PC-9 (cell line): ENCODE data around the gene MRGPRX3. TPM values are rescaled to one million over a fixed set of nuclear protein-coding genes. Genes with fewer than 3 reads are reported as not detected.

Experiments used
- Bru-seq: library from RNA; stranded (reverse); fragments of 400-500 nt; gene quantifications from one replicate; lab custom pipeline; 2021; lab: Mats Ljungman, UMichigan
- BruChase-seq, 2 experiments: library from RNA; stranded (reverse); fragments of 400-500 nt; gene quantifications; one replicate each; lab custom pipeline; 2021; lab: Mats Ljungman, UMichigan
- BruUV-seq: library from RNA; stranded (reverse); fragments of 400-500 nt; replicated peaks from 2 replicates; lab custom pipeline; 2021; lab: Mats Ljungman, UMichigan
- CTCF ChIA-PET: fragments of 300-600 bp; sonication (Branson Sonifier 250); formaldehyde crosslinking; loops from one replicate; lab custom pipeline; 2022; ENCODE audit warnings: antibody characterized with exemption; lab: Charles Lee
- POLR2A ChIA-PET: fragments of 300-600 bp; sonication (Branson Sonifier 250); formaldehyde crosslinking; loops from one replicate; lab custom pipeline; 2022; ENCODE audit warnings: antibody characterized with exemption; ENCODE audit not compliant: unreplicated experiment; lab: Charles Lee
- DNase-seq, 2 experiments: peaks; one replicate each; pipeline versions ENCODE4 v3.0.0 to v3.0.0-alpha.2; 2015 to 2022; ENCODE audit warnings: mixed read lengths in 1 of 2
- H2AFZ ChIP-seq: fragments of 200-600 bp; sonication (generic); 2 replicates; pipeline ENCODE4 v1.8.1; 2017; ENCODE audit warnings: antibody characterized with exemption
- H3F3A ChIP-seq: fragments of 200-600 bp; sonication (generic); 2 replicates; pipeline ENCODE4 v1.8.1; 2017; ENCODE audit warnings: antibody characterized with exemption, mild to moderate bottlenecking, low read depth; ENCODE audit not compliant: insufficient read depth
- H3K27ac ChIP-seq: fragments of 200-600 bp; sonication (generic); 2 replicates; pipeline ENCODE4 v1.6.1; 2016; ENCODE audit warnings: mixed run types
- H3K27me3 ChIP-seq: fragments of 200-600 bp; sonication (generic); 2 replicates; pipeline ENCODE4 v1.6.1; 2016; ENCODE audit warnings: low read depth, mixed run types; ENCODE audit not compliant: insufficient read depth
- H3K36me3 ChIP-seq: fragments of 200-600 bp; sonication (generic); 2 replicates; pipeline ENCODE4 v1.6.1; 2016; ENCODE audit warnings: low read depth, mixed run types
- H3K4me1 ChIP-seq: fragments of 200-600 bp; sonication (generic); replicated peaks from 2 replicates; pipeline ENCODE4 v1.6.1; 2016; ENCODE audit warnings: mixed run types; ENCODE audit not compliant: insufficient read depth
- H3K4me2 ChIP-seq: fragments of 200-600 bp; sonication (generic); 2 replicates; pipeline ENCODE4 v1.6.1; 2017; ENCODE audit warnings: mixed run types
- H3K4me3 ChIP-seq: fragments of 200-600 bp; sonication (generic); 2 replicates; pipeline ENCODE4 v1.6.1; 2016; ENCODE audit warnings: mixed run types
- H3K79me2 ChIP-seq: fragments of 200-600 bp; sonication (generic); 2 replicates; pipeline ENCODE4 v1.6.1; 2017; ENCODE audit warnings: low read depth, mixed run types
- H3K9me2 ChIP-seq: fragments of 200-600 bp; sonication (generic); 2 replicates; pipeline ENCODE4 v1.8.1; 2017; ENCODE audit warnings: mild to moderate bottlenecking; ENCODE audit not compliant: insufficient read depth
- H3K9me3 ChIP-seq: fragments of 200-600 bp; sonication (generic); 2 replicates; pipeline ENCODE4 v1.8.1; 2016; ENCODE audit warnings: low read depth; ENCODE audit not compliant: insufficient read depth
- H4K20me1 ChIP-seq: fragments of 200-600 bp; sonication (generic); 2 replicates; pipeline ENCODE4 v1.8.1; 2017; ENCODE audit not compliant: insufficient read depth
- CTCF ChIP-seq: fragments of 200-600 bp; sonication (generic); conservative IDR thresholded peaks from 2 replicates; pipeline ENCODE4 v1.6.1; 2017; ENCODE audit warnings: mixed run types, antibody characterized with exemption, mild to moderate bottlenecking, moderate library complexity
- EZH2 ChIP-seq: fragments of 200-600 bp; sonication (generic); IDR thresholded peaks from 2 replicates; pipeline ENCODE4 v1.8.0; 2017; ENCODE audit warnings: antibody characterized with exemption, low read depth
- intact Hi-C: fragments of 100-400 bp; cut with micrococcal nuclease; formaldehyde crosslinking; loops from one replicate; pipeline ENCODE4 v1.10.0; 2022; ENCODE audit not compliant: unreplicated experiment
- long read RNA-seq: library from polyadenylated mRNA; stranded (forward); transcript quantifications from one replicate; pipeline ENCODE4 v2.0.0, GENCODE V29; 2022
- total RNA-seq: library from RNA; stranded (reverse); gene quantifications from 2 replicates; pipeline ENCODE4 v1.2.3, GENCODE V29; 2021

Gene MRGPRX3
- total RNA-seq (not detected in 2 replicates), Bru-seq, nascent RNA (not detected), BruChase-seq, experiment 1, labeled RNA remaining after a 2-hour chase (percentile 4 among the genes with signal in this experiment), BruChase-seq, experiment 2, labeled RNA remaining after a 6-hour chase (not detected)
- long read RNA-seq, result 0 reads

DNA sequence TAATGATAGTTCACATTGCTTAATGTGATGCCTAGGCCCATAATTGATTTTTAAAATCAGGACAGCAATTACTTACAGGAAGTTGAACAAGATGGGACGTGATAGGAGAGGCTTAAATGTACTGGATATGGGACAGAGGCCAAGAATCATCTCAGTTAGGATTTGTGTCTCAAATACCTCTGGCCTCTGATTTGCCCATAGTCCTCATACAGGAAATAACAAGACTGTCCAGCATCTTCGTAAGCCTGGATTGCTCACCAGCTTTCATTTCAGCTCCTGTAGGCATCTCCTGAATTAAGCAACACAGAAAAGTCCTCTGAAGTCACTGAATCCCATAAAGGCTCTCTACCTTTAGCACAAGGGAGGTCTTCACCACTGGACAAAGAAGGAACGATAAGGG is at the start of gene MRGPRX3:
MRGPRX3 (plus strand) TSS at position 231 of the 400 bp plus-strand sequence. CDS start 4,632 bp downstream, outside the sequence.
- Histone ChIP-seq H4K20me1 (no peaks in the 10 kb centered on the region), H3K4me3 (no peak within 1 kb of the TSS), H3K4me1 (no peaks in the 10 kb centered on the region), H3K4me2 (no peak within 1 kb of the TSS), H3K36me3 (no peaks in the 10 kb centered on the region), H2AFZ (no peak within 1 kb of the TSS), H3K79me2 (no peaks in the 10 kb centered on the region), H3K9me3 (no peaks in the 10 kb centered on the region), H3K27ac (no peak within 1 kb of the TSS), H3K27me3 (peaks cover 51% of the 10 kb centered on the region), H3K9me2 (no peaks in the 10 kb centered on the region), H3F3A (no peaks in the 10 kb centered on the region)
- DNase-seq, result no peak
- BruUV-seq, result no TSS peak
- POLR2A ChIA-PET, result no interaction called here
- no peak for TF ChIP-seq EZH2
- no peak for TF ChIP-seq CTCF
- CTCF ChIA-PET, result no interaction called here
- intact Hi-C loops, result no loop called here

- no peaks in the 10 kb centered on the region for H3K79me2 ChIP-seq
- no peak for DNase-seq
- no TSS peak for BruUV-seq
- CTCF ChIA-PET, result no interaction called here
- H3K27ac ChIP-seq, result no peak overlapping the region
- no peaks in the 10 kb centered on the region for H3K4me1 ChIP-seq
- H4K20me1 ChIP-seq, result no peaks in the 10 kb centered on the region; the same call in 1 of the 2 replicates
- H3K27me3 ChIP-seq, result no peaks in the 10 kb centered on the region
- H3K36me3 ChIP-seq, result peaks cover 28% of the 10 kb centered on the region
- no peaks in the 10 kb centered on the region for H3K9me2 ChIP-seq
- no peak overlapping the region for H2AFZ ChIP-seq
- H3F3A ChIP-seq, result no peaks in the 10 kb centered on the region
- no peak overlapping the region for H3K4me3 ChIP-seq
- intact Hi-C loops, result no loop called here
- H3K4me2 ChIP-seq, result no peak overlapping the region
- TF ChIP-seq EZH2 (no peak), CTCF (no peak)
- H3K9me3 ChIP-seq, result no peaks in the 10 kb centered on the region
- POLR2A ChIA-PET, result no interaction called here
These were observed 44.0 kb upstream of the MRGPRX3 start for GRCh38 chr11:18088366-18088765.

DNA sequence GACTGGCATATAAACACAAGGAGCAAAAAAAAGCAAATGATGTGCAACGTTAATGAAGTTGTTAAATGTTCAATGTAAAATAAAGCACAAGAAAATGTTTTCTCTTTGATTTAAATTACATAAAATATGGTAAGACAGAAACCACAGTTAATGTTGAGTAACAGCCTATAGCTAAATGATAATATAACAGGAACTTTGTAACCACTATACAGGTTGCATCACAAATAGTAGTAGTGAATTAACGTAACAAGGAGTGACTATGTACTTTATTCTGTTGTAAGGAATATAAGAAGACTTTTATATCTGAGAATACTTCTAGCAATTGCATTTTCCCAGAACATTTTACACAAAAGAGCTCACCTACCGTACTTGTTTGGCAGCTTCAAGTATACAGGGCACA is 43.4 kb upstream of the MRGPRX3 start:
- no peak overlapping the region for H3K4me2 ChIP-seq
- no peaks in the 10 kb centered on the region for H3K79me2 ChIP-seq
- H3K9me2 ChIP-seq, result no peaks in the 10 kb centered on the region
- no peak overlapping the region for H3K27ac ChIP-seq
- no peaks in the 10 kb centered on the region for H3F3A ChIP-seq
- H3K4me3 ChIP-seq, result no peak overlapping the region
- POLR2A ChIA-PET, result no interaction called here
- no TSS peak for BruUV-seq
- no peak overlapping the region for H2AFZ ChIP-seq
- no peaks in the 10 kb centered on the region for H3K4me1 ChIP-seq
- no peak for TF ChIP-seq CTCF
- TF ChIP-seq EZH2, result no peak
- no peak for DNase-seq
- no peaks in the 10 kb centered on the region for H3K9me3 ChIP-seq
- H3K36me3 ChIP-seq, result peaks cover 28% of the 10 kb centered on the region
- no peaks in the 10 kb centered on the region for H3K27me3 ChIP-seq
- H4K20me1 ChIP-seq, result no peaks in the 10 kb centered on the region; the same call in 1 of the 2 replicates
- CTCF ChIA-PET, result no interaction called here
- intact Hi-C loops, result no loop called here
